ENCODE data around the gene NFKBIA.

DNA sequence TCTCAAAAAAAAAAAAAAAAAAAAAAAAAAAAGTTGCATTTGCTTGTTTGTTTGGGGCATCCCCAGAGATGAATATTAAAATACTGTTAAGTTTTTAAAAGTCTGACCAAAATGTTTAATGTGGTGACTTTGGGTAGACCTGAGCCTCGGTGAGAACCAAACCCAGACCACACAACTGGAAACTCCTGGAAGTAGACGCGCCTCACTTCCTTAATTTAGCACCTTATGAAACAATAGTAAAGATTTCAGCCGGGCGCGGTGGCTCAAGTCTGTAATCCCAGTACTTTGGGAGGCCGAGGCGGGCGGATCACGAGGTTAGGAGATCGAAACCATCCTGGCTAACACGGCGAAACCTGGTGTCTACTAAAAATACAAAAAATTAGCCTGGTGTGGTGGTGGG lies 9.3 kb downstream of the NFKBIA start:
- TF ChIP-seq, protein P1, sequence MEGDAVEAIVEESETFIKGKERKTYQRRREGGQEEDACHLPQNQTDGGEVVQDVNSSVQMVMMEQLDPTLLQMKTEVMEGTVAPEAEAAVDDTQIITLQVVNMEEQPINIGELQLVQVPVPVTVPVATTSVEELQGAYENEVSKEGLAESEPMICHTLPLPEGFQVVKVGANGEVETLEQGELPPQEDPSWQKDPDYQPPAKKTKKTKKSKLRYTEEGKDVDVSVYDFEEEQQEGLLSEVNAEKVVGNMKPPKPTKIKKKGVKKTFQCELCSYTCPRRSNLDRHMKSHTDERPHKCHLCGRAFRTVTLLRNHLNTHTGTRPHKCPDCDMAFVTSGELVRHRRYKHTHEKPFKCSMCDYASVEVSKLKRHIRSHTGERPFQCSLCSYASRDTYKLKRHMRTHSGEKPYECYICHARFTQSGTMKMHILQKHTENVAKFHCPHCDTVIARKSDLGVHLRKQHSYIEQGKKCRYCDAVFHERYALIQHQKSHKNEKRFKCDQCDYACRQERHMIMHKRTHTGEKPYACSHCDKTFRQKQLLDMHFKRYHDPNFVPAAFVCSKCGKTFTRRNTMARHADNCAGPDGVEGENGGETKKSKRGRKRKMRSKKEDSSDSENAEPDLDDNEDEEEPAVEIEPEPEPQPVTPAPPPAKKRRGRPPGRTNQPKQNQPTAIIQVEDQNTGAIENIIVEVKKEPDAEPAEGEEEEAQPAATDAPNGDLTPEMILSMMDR (conservative IDR thresholded peaks at IDR 0.05) = no peak
- no peak for TF ChIP-seq ZFX (IDR thresholded peaks at IDR 0.05)

Measured in C4-2B (cell line).